Measurements from ENCODE around the gene POLE.
"Not testable (repeated sequence)": the region's sequence is repeated elsewhere in the genome, so short reads cannot be mapped to it uniquely, and the experiment has no call there.

POLE gene

DNA sequence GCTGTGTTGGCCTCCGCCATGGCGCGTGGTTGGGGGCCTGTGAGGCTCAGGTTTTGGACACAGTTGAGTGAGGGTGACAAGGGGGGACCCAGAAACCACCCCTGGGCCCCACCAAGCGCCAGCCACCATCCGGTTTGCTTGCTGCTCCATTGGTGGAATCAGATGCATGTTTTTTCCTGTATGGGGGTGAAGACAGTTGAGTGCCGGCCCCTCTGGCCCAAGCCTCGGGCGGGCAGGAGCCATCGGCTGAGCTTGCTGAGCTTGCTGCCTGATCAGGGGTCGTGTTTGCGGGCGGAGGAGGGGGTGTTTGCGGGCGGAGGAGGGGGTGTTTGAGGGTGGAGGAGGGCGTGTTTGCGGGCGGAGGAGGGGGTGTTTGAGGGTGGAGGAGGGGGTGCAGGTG, 29.9 kb upstream of the POLE start:
- DNase-seq = no peak

GRCh38 chr12:132716356-132716755, 29.2 kb upstream of the POLE start:
- DNase-seq = no peak

- no peak for DNase-seq
Measured at GRCh38 chr12:132715874-132716273, 28.7 kb upstream of the POLE start.

GRCh38 chr12:132713123-132713522, 26.0 kb upstream of the POLE start:
- DNase-seq = no peak

DNA sequence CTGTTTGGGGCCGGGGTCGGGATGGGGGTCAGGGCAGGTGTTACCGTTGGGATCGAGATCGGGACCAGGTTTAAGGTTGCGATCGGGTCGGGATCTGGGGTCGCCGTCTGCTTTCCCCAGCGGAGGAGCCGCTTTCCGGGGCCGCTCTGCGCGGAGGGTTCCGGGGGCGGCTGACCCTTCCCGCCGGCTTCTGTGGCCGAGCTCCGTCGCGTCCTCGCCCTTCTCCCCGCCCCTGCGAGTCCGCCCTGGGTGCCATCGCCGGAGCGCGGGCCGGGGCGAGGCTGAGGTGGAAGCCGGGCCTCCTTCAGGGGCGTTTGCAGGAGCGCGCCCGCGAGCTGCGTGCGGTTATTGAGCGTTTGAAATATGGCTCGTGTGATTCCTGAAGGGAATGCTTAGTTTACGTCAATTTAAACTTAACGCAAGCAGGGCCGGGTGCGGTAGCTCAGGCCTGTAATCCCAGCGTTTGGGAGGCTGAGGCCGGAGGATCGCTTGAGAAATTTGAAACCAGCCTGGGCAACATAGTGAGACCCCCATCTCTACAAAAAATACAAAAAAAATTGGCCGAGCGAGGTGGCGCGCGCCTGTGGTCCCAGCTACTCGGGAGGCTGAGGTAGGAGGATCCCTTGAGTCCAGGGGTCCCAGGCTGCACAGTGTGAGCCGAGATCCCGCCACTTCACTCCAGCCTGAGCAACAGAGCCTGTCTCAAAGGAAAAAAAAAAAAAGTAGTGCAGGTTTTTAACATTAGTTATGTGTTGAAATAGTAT, 24.1 kb upstream of the POLE start:
- peak; percentile 48 to 59 for DNase-seq

GRCh38 chr12:132710405-132711079, 23.4 kb upstream of the POLE start, which contains the start of gene PGAM5:
PGAM5 (plus strand) TSS chr12:132710842; CDS start chr12:132710877, 35 bp downstream.
- DNase-seq = peak; percentile 88 to 90

GRCh38 chr12:132710043-132710404, 22.9 kb upstream of the POLE start:
- peak in 1 of 2 experiments; percentile 40 for DNase-seq

DNA sequence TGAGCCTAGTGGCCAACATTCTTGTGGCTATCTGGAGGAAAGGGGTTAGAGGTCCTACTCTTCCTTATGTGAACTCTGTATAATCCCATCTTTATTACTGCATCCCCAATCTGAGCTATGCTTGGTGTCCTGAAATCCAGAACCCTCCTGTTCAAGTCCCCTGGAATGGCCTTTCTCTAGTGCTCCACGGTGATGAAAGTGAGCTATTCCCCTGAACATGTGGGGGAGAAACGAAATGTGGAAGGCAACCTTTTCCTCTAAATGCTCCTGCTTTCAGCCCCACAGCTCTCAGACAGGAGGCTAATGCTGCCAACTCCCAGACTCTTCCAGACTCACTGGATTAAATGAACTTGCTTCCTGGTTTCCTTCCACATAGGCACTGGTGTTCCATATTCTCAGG, 21.0 kb upstream of the POLE start:
- no peak for DNase-seq

- DNase-seq = no peak
Measured at GRCh38 chr12:132707241-132707640, 20.1 kb upstream of the POLE start.

- no peak for DNase-seq
Measured at GRCh38 chr12:132703641-132704040, 16.5 kb upstream of the POLE start.

GRCh38 chr12:132702640-132703039, 15.5 kb upstream of the POLE start:
- DNase-seq = no peak

GRCh38 chr12:132700212-132700822, 13.2 kb upstream of the POLE start:
- no peak for DNase-seq

- DNase-seq = no peak
Measured at GRCh38 chr12:132698341-132698740, 11.2 kb upstream of the POLE start.

- DNase-seq = no peak
Measured at GRCh38 chr12:132695431-132695830, 8.3 kb upstream of the POLE start.

DNA sequence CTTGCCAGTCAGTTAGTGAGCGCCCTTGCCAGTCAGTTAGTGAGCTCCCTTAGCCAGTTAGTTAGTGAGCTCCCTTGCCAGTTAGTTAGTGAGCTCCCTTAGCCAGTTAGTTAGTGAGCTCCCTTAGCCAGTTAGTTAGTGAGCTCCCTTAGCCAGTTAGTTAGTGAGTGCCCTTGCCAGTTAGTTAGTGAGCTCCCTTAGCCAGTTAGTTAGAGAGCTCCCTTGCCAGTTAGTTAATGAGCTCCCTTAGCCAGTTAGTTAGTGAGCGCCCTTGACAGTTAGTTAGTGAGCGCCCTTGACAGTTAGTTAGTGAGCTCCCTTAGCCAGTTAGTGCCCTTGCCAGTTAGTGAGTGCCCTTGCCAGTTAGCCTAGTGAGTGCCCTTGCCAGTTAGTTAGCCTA, 7.7 kb upstream of the POLE start:
- DNase-seq = not testable (repeated sequence)

- not testable (repeated sequence) for DNase-seq
Measured at GRCh38 chr12:132692030-132692429, 4.9 kb upstream of the POLE start.

DNA sequence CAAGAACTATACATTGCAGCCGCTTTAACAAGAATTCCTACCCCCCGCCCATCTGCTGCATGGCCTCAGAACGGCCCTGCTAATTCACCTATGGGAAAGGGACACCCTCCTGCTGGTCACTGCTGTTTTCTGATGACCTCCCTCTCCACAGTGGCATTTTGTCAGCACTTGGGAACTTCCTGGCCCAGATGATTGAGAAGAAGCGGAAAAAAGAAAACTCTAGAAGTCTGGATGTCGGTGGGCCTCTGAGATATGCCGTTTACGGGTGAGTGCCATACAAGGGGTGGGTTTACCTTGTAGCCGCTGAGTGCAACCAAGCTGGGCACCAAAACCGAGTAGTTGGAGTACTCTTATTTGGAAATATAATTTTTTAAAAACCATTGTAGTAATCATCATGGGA, 3.0 kb upstream of the POLE start:
- no peak for DNase-seq

- no peak for DNase-seq
Measured at GRCh38 chr12:132689227-132689626, 2.1 kb upstream of the POLE start.

GRCh38 chr12:132686825-132687210, 324 bp downstream of the POLE start:
- no peak for DNase-seq

DNA sequence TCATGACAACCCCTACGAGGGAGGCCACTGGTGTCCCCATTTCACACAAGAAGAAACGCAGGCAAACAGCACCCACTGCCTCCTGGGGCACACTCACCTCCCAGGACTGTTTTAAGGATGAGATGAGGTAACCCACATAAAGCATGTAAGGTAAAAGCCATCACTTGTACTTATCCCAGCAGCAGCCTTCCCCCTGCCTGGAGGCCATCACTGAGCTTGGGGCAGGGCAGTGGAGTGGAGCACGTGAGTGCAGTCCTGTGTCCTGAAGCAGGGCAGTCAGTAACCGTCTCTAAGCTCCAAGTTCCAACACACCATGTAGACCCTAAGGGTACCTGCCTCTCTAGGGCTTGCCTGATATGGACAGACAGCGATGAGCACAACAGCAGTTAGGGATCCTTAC, 1.7 kb downstream of the POLE start:
- no peak for DNase-seq

- no peak for DNase-seq
Measured at GRCh38 chr12:132677492-132677891, 9.7 kb downstream of the POLE start.

DNA sequence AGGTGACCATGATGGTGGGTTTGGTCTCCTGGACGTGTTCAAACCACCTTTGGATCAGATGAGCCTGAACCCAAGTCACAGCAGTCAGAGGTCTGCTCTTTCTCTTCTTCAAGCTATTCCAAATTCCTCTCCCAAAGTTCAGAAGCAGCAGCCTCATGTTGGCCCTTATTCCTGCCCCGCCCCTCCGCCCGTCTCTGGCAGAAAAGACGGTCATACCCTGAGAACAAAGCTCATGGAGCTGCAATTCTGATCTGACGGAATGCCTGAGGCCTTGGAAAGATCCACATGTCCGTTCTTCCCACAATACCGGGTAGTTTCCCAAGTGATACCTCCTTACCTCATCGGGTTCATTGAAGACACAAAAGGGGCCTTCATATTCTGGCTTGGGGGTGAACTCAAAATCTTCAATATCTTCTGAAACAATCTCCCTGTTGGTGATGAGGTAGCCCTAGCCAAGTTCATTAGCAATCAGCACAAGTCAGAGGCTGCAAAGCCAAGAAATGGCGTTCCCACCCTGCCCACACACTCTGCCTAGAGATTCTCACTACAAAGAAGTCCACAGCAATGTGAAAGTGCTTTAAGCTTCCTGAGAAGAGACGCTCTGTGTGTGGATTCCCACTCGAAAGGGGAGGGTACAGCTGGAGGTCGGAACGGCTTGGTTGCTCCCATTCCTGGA, 11.2 kb downstream of the POLE start:
- DNase-seq = no peak

- DNase-seq = no peak
Measured at GRCh38 chr12:132674561-132674960, 12.6 kb downstream of the POLE start.
